HG02981 (cell line): ENCODE measurements around the gene GABRA5.
"Not testable (repeated sequence)": the region's sequence is repeated elsewhere in the genome, so short reads cannot be mapped to it uniquely, and the experiment has no call there.

Experiments used
- ATAC-seq: cut with Tn5 transposase; IDR thresholded peaks from one replicate; pipeline ENCODE4 v1.9.1; 2021; ENCODE audit warnings: mild to moderate bottlenecking, moderate library complexity; ENCODE audit not compliant: unreplicated experiment

The GABRA5 gene

DNA sequence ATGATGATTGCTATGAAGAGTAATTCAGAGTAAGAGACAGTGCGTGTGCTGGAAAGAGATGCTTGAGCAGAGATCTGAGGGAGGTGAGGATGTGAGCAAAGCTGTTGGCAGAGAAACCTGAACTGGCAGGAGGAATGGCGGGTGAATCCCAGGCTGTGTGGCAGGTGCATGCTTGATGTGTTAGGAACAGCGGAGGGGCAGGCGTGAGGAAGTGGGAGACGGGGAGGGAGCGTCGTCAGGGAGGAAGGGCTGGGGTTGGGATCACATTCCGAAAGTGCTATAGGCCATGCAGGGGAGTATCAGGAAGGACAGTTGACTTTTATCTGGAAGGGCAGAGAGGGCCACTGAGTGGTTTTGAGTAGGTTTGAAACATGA, 8.6 kb downstream of the GABRA5 start:
- no peak for ATAC-seq

DNA sequence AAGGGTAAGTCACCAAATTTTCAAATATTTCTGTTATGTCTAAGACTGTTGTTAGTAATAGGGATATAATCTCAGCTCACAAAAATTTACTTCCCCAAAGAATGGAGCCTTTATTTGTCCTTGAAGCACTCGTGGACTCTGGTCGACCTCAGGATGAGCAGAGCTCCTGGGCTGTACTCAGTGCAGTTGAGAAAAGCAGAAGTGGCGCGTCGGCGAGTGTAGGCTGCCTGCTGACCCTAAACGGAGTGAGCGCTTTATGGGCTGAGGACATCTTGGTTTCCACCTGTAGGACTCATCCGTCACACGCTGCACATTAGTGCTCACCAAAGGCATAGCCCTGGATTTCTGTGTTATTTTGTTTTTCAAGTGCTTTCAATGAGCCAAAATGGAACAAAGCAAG, 11.0 kb downstream of the GABRA5 start:
- ATAC-seq = no peak

GRCh38 chr15:26879706-26880105, 12.8 kb downstream of the GABRA5 start:
- no peak for ATAC-seq

DNA sequence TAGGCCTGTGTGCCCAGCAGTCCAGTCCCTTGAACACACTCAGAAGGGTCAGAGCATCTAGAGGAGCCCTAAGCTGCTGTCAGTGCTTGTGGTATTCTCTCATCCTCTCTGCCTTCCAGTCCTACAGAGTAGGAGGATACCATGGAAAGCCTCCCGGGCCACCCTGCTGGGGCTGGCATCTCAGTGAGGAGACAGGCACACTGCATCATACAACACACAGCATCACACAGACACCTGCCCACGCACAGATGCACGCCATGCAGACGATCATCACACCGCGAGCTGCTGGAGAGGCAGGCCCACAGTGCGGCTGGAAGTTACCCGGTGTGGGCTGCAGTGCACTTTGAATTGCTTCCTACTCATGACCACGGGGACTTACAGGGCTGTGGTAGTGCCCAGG, 15.2 kb downstream of the GABRA5 start:
- no peak for ATAC-seq

DNA sequence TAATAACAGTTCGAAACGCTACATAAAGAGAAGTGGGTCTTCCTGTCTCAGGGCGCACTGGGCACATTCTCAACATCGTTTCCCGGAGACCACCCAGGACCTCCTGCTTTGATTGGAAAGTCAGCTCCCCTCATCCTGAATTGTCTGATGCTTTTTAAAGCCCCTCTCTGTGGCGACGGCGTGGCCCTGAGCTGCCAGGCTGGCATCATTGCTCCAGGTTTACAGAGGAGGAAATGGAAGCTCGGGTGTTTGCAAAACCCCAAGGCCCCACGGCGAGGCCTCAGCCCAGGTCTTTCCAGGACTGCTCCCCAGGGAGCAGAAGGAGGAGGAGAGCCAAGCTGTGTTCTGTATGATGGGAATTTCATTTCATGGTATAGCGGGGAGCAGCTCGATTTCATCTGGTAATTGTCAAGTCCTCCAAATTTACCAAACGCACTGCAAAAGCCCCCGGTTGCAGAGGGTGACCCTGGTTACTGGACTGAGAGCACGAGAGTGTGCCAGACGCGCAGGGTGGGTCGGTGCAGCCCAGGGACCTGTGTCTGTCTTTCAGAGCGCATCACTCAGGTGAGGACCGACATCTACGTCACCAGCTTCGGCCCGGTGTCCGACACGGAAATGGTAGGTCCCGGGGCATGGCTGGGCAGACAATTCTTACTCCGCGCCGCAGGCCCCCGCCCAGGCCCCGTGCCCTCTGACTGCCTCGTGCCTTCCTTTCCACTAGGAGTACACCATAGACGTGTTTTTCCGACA, 15.9 kb downstream of the GABRA5 start:
- ATAC-seq = no peak

DNA sequence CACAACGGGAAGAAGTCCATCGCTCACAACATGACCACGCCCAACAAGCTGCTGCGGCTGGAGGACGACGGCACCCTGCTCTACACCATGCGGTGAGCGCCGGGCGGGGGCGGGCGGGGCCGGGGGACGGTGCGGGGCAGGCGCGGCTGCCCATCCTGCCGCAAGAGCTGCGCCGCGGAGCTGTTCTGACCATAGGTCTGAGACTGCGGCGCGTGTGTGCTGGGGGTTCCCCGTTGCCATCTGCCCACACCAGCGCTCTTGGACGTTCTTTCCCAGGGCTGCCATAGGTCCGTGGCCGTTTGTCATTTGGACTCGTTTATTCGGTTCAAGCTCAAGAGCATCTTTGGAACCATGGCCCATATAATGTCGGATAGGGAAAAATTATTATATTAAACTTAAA, 16.6 kb downstream of the GABRA5 start:
- ATAC-seq = no peak

DNA sequence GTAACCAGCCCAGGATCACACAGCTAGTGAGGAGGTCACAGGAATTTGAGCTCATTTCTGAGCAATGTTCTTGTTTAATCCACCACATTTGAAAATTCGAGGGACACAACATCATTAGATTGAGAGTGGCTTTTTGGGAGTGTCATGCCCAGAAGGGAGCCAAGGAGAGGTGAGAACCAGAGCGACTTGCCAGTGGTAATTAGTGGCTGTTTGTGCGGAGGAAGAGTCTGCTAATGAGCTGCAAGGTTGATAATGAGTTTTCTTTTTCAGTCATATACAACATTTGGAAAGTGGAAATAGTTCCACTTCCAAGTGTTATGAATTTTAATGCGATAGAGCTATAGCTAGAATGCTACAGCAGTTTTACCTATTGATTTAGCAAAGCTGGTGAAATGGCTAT, 19.7 kb downstream of the GABRA5 start:
- no peak for ATAC-seq

GRCh38 chr15:26887926-26888666, 21.2 kb downstream of the GABRA5 start:
- no peak for ATAC-seq

DNA sequence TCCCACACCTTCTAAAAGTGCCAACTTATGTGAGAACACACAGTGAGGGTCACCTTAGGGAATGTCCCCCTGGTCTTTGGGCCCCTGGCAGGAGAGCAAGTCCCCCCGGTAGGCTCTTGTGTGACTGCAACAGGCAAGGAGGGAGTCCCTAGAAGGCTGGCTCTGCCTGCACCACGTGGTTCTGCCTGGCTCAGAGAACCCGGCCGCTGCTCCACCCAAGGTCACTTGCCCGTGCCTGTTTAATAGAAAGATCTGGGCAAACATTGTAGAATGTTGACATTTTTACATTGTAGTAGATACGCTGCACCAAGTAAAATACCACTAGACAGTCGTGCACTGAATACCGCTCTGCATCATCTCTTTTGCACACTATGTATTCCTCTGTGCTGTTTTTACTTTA, 21.9 kb downstream of the GABRA5 start:
- no peak for ATAC-seq

GRCh38 chr15:26889298-26889898, 22.5 kb downstream of the GABRA5 start:
- no peak for ATAC-seq

DNA sequence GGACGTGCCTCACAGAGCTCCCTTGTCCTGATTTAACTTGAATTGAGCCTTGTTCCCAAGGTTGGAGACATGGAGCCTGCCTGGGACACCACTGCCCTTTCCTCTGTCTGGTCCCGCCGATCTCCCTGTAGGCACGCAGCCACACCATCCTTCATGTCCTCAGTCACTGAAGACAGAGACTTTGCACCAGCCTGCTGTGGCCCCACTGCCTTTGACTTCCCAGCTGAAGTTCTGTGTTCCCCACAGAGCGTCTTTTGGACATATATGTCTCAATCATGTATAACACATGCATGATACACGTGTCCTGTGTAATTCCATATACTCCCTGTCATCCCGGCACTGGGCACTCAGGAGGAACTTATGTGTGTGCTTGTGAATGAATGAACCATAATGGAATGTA, 23.6 kb downstream of the GABRA5 start:
- no peak for ATAC-seq

GRCh38 chr15:26890988-26891387, 24.1 kb downstream of the GABRA5 start:
- no peak for ATAC-seq

DNA sequence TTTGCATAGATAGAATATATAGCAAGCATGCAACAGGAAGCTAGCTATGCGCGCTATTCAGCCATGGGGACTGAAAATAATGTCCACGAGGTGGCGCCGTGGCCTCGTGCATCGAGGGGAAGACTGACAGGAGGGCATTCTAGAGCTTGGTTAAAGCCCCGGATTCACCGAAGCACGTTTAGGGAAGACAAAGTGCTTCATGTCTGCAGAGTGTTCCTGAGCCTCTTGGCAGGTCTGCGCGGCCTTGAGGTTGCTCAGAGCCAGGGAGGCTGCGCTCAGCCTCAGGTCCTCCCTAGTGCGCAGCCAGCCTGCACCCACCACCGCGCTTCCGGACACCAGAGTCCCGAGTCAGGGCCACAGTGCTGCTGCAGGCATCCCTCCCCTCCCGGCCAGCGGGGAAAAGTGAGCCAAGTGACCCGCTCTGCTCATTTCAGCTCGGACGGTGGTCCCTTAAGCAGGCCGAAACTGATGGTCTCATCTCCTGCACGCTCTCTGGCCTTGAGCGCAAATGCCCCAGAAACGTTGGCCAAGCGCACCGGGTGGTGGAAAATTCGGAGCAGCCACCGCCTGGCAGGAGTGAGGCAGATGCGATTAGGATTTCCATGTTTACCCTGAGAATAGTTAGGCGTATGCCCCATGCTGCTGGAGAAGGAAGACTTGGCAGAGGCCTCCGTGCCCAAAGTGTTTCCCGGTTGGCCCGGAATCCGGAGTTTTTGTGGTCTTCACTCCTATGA, 24.8 kb downstream of the GABRA5 start:
- ATAC-seq = no peak

- no peak for ATAC-seq
Measured at GRCh38 chr15:26892182-26892518, 25.3 kb downstream of the GABRA5 start.

DNA sequence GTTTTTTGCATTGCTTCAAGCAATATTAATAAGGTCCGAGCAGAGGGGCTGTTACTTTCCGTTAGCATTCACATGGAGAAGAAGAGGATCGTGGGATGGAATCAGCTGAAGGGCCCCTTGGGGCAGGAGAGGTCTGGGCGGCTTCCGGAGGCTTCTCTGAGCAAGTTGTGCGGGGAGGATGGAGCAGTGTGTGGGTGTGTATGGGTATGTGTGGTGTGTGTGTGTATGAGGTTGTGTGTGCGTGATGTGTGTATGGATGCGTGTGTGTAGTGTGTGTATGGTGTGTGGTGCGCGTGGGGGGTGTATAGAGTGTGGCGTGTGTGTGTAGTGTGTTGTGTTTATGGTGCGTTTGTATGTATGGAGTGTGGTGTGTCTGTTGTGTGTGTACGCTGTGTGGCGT, 25.8 kb downstream of the GABRA5 start:
- no peak for ATAC-seq

DNA sequence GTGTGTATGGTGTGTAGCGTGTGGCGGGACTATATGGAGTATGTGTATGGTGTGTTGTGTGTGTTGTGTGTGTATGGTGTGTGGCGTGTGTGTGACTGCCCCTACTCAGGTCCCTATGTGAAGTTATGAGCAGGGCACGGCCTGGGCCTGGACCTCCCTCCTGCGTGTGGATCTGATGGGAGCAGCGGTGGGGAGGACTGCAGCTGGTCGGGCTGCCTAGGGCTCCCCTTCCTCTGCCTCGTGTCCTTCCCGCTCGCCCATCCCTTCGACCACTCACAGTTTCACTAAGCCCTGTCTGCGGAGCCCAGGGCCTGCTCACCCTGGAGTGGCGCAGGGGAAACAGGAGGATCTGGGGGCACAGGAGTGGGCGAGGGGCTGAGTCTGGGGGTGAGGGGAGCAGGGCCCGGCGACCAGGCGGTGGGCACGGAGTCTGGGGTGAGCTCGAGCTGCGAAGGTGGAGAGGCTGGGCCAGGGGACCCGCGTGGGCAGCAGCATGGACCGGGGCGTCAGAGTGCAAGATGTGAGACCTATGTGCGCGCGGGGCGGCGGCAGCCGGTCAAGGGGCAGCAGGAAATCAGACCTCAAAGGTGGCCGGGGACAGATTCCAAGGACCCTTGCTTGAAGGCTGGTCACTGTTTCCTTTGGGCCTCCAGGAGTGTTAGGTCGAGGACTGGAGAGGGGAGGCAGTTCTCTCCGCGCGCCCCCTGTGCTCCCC, 26.6 kb downstream of the GABRA5 start:
- no peak for ATAC-seq

- ATAC-seq = no peak
Measured at GRCh38 chr15:26894181-26894580, 27.3 kb downstream of the GABRA5 start.

GRCh38 chr15:26895346-26895745, 28.5 kb downstream of the GABRA5 start:
- ATAC-seq = not testable (repeated sequence)

DNA sequence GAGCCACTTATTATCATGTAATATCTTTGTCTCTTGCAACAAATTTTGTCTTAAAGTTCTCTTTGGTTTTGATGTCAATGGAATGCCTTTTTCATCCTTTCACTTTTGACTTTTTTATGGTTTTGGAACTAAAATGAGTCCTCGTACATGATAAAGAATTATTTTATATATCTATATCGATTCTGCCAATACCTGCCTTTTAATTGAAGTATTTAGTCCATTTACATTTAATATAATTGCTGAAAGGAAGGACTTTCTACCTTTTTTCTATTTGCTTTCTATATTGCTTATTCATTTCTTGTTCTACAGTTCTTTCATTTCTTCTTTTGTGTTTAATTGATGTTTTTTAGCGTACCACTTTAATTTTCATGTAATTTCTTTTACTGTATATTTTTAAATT, 32.8 kb downstream of the GABRA5 start:
- ATAC-seq = no peak

GRCh38 chr15:26901041-26901440, 34.2 kb downstream of the GABRA5 start:
- no peak for ATAC-seq

- no peak for ATAC-seq
Measured at GRCh38 chr15:26910715-26911114, 43.9 kb downstream of the GABRA5 start.
